Smooth muscle cell (in vitro differentiated cells): ENCODE data around the gene RNASE8. TPM values are rescaled to one million over a fixed set of nuclear protein-coding genes. Genes with fewer than 3 reads are reported as not detected.

Experiments used
- DNase-seq: peaks from one replicate; lab custom pipeline; 2025; ENCODE audit not compliant: unreplicated experiment; lab: John Stamatoyannopoulos, UW
- H2AFZ ChIP-seq: fragments of 200-600 bp; sonication (generic); 2 replicates; pipeline ENCODE4 v1.6.0; 2016; ENCODE audit warnings: antibody characterized with exemption, low read depth, mild to moderate bottlenecking
- H3F3A ChIP-seq: fragments of 200-600 bp; sonication (generic); 2 replicates; pipeline ENCODE4 v1.6.0; 2017; ENCODE audit warnings: antibody characterized with exemption, low read depth
- H3K27ac ChIP-seq: fragments of 200-600 bp; sonication (generic); 2 replicates; pipeline ENCODE4 v1.5.1; 2016; ENCODE audit warnings: low read depth, mild to moderate bottlenecking
- H3K27me3 ChIP-seq: fragments of 200-600 bp; sonication (generic); 2 replicates; pipeline ENCODE4 v1.6.1; 2016; ENCODE audit warnings: low read depth, mild to moderate bottlenecking
- H3K36me3 ChIP-seq: fragments of 200-600 bp; sonication (generic); 2 replicates; pipeline ENCODE4 v1.5.1; 2016; ENCODE audit warnings: low read depth
- H3K4me1 ChIP-seq: fragments of 200-600 bp; sonication (generic); 2 replicates; pipeline ENCODE4 v1.5.1; 2016; ENCODE audit warnings: low read depth
- H3K4me2 ChIP-seq: fragments of 200-600 bp; sonication (generic); 2 replicates; pipeline ENCODE4 v1.6.0; 2016; ENCODE audit warnings: mild to moderate bottlenecking
- H3K4me3 ChIP-seq: fragments of 200-600 bp; sonication (generic); 2 replicates; pipeline ENCODE4 v1.5.1; 2016; ENCODE audit warnings: mild to moderate bottlenecking
- H3K79me2 ChIP-seq: fragments of 200-600 bp; sonication (generic); 2 replicates; pipeline ENCODE4 v1.6.0; 2016; ENCODE audit warnings: low read depth, mild to moderate bottlenecking
- H3K9ac ChIP-seq: fragments of 200-600 bp; sonication (generic); 2 replicates; pipeline ENCODE4 v1.6.0; 2016; ENCODE audit warnings: low read depth
- H3K9me3 ChIP-seq: fragments of 200-600 bp; sonication (generic); replicated peaks from 2 replicates; pipeline ENCODE4 v1.5.1; 2016; ENCODE audit warnings: low read depth
- H4K20me1 ChIP-seq: fragments of 200-600 bp; sonication (generic); 2 replicates; pipeline ENCODE4 v1.6.0; 2016; ENCODE audit warnings: low read depth
- CTCF ChIP-seq: fragments of 200-600 bp; sonication (generic); IDR thresholded peaks from 2 replicates; pipeline ENCODE4 v1.5.1; 2017; ENCODE audit warnings: borderline replicate concordance, mild to moderate bottlenecking, antibody characterized with exemption; ENCODE audit not compliant: insufficient read depth, poor library complexity, severe bottlenecking
- WGBS: methylation state at CpG from one replicate; pipeline ENCODE4 v1.1.7; 2016; ENCODE audit warnings: low lambda C conversion rate; 5-methylcytosine and 5-hydroxymethylcytosine counted together
- polyA plus RNA-seq: library from polyadenylated mRNA; unstranded; fragments of >200 nt; fragmentation: Nextera tagmentation; extraction: Ambion mirVana; gene quantifications from 2 replicates; pipeline ENCODE4 v1.2.1, GENCODE V29; 2016
- total RNA-seq: library from RNA; depleted of rRNA; stranded (reverse); fragments of >200 nt; gene quantifications from 2 replicates; pipeline ENCODE4 v1.2.3, GENCODE V29; 2014

RNASE8 gene
- total and polyA plus RNA-seq, 2 experiments from 2014 or later, result not detected

- under 1% methylated on average over 21 of the region's 37 CpGs for WGBS
- DNase-seq, result peak; percentile 72
- no peaks in the 10 kb centered on the region for H3K9me3 ChIP-seq
- H3F3A ChIP-seq, result peaks cover 26% of the 10 kb centered on the region
- H3K27ac ChIP-seq, result peak overlapping the region; percentile 93
- H4K20me1 ChIP-seq, result peaks cover 34% of the 10 kb centered on the region
- peak overlapping the region; percentile 91 for H3K9ac ChIP-seq
- no peak overlapping the region for H2AFZ ChIP-seq
- peaks cover 25% of the 10 kb centered on the region for H3K4me1 ChIP-seq
- peak overlapping the region; percentile 88 for H3K4me3 ChIP-seq
- H3K27me3 ChIP-seq, result no peaks in the 10 kb centered on the region
- peaks cover 4% of the 10 kb centered on the region for H3K36me3 ChIP-seq
- peak overlapping the region; percentile 99 for H3K4me2 ChIP-seq
- peaks cover 41% of the 10 kb centered on the region for H3K79me2 ChIP-seq
- no peak for TF ChIP-seq CTCF
These were observed 13.8 kb downstream of the RNASE8 start for GRCh38 chr14:21071225-21072030.

- Histone ChIP-seq H2AFZ (no peak overlapping the region), H3F3A (peaks cover 26% of the 10 kb centered on the region), H3K4me3 (peak overlapping the region; percentile 88), H3K36me3 (peaks cover 10% of the 10 kb centered on the region), H3K9me3 (no peaks in the 10 kb centered on the region), H3K27me3 (no peaks in the 10 kb centered on the region), H3K27ac (peak overlapping the region; percentile 93), H3K79me2 (peaks cover 47% of the 10 kb centered on the region), H3K4me1 (peaks cover 25% of the 10 kb centered on the region), H4K20me1 (peaks cover 38% of the 10 kb centered on the region), H3K4me2 (peak overlapping the region; percentile 99), H3K9ac (peak overlapping the region; percentile 91)
- 6% methylated on average over 4 of the region's 4 CpGs for WGBS
- DNase-seq, result no peak
- TF ChIP-seq CTCF, result no peak
These were observed 14.4 kb downstream of the RNASE8 start for GRCh38 chr14:21072031-21072473.

GRCh38 chr14:21072781-21073339 lies 15.2 kb downstream of the RNASE8 start:
- H3K79me2 ChIP-seq, result peaks cover 55% of the 10 kb centered on the region
- peaks cover 25% of the 10 kb centered on the region for H3K4me1 ChIP-seq
- TF ChIP-seq CTCF, result no peak
- H3K27me3 ChIP-seq, result no peaks in the 10 kb centered on the region
- H3F3A ChIP-seq, result peaks cover 32% of the 10 kb centered on the region
- peaks cover 45% of the 10 kb centered on the region for H4K20me1 ChIP-seq
- peak overlapping the region; percentile 99 for H3K4me2 ChIP-seq
- whole genome bisulfite sequencing, result 93% methylated on average over 9 of the region's 9 CpGs
- H3K4me3 ChIP-seq, result no peak overlapping the region
- no peak overlapping the region for H2AFZ ChIP-seq
- H3K36me3 ChIP-seq, result peaks cover 10% of the 10 kb centered on the region
- H3K27ac ChIP-seq, result peak overlapping the region; percentile 93
- no peaks in the 10 kb centered on the region for H3K9me3 ChIP-seq
- peak overlapping the region; percentile 91 for H3K9ac ChIP-seq
- DNase-seq, result no peak
